Adrenal gland (tissue), 12 donors: Measurements from ENCODE around the gene UNK. TPM values are rescaled to one million over a fixed set of nuclear protein-coding genes. Genes with fewer than 3 reads are reported as not detected.

Experiments used
- DNase-seq, 7 donors: peaks; one replicate each; pipeline ENCODE4 v3.0.0-alpha.2; 2019 to 2020
- H3K27ac ChIP-seq, 5 donors: fragments of 200-600 bp; sonication (generic) in 4 of 5; 1 replicate in 3 of 5; 2 replicates in 2 of 5; pipeline versions ENCODE4 v1.5.1 to v1.8.0; 2016 to 2020; ENCODE audit warnings: mild to moderate bottlenecking in 1 of 5
- H3K27me3 ChIP-seq: fragments of 200-600 bp; 2 replicates; pipeline ENCODE4 v1.8.0; 2021
- H3K36me3 ChIP-seq, 2 donors: fragments of 200-600 bp; replicated peaks in 1 of 2; 1 replicate in 1 of 2; 2 replicates in 1 of 2; pipeline versions ENCODE4 v1.5.1 to v1.8.0; 2018 to 2022
- H3K4me1 ChIP-seq, 2 donors: fragments of 200-600 bp; replicated peaks in 1 of 2; 1 replicate in 1 of 2; 2 replicates in 1 of 2; pipeline versions ENCODE4 v1.5.1 to v1.8.0; 2018 to 2021
- H3K4me3 ChIP-seq, 4 donors: fragments of 200-600 bp; sonication (generic) in 3 of 4; one replicate each; pipeline ENCODE4 v1.5.1; 2016 to 2018
- H3K9me3 ChIP-seq, 3 donors: fragments of 200-600 bp; sonication (generic) in 1 of 3; replicated peaks in 1 of 3; 1 replicate in 2 of 3; 2 replicates in 1 of 3; pipeline versions ENCODE4 v1.5.1 to v1.8.0; 2016 to 2021
- CTCF ChIP-seq, 6 experiments: fragments of 450-650 bp in 4 of 6; fragments of 200-600 bp in 2 of 6; sonication (generic) in 1 of 6; IDR thresholded peaks; 1 replicate in 5 of 6; 2 replicates in 1 of 6; pipeline versions ENCODE4 v1.5.1 to v1.8.0; 2016 to 2021; ENCODE audit warnings: antibody characterized with exemption in 6 of 6, mild to moderate bottlenecking in 2 of 6, moderate library complexity in 1 of 6
- POLR2A ChIP-seq, 2 donors: fragments of 450-650 bp; IDR thresholded peaks; one replicate each; pipeline ENCODE4 v1.6.1; 2017; ENCODE audit warnings: antibody characterized with exemption in 2 of 2, mild to moderate bottlenecking in 2 of 2, moderate library complexity in 1 of 2
- WGBS, 4 donors: extraction: QIAGEN DNeasy Blood & Tissue Kit in 2 of 4; methylation state at CpG; one replicate each; pipeline versions ENCODE4 v1.1.5 to v1.1.7; 2013 to 2017; 5-methylcytosine and 5-hydroxymethylcytosine counted together
- intact Hi-C, 2 donors: fragments of 100-400 bp; cut with DNase I; formaldehyde crosslinking; loops; one replicate each; pipeline versions ENCODE4 v1.14.1 to v1.15.0; 2022 to 2023
- polyA plus RNA-seq, 3 donors: library from polyadenylated mRNA; stranded (reverse); fragments of 200-250 nt in 2 of 3; fragments of 350-450 nt in 1 of 3; fragmentation: Illumina TruSeq in 1 of 3; extraction: RNeasy Lipid Tissue Mini Kit (QIAGEN cat#74804) in 1 of 3; gene quantifications; one replicate each; pipeline ENCODE4 v1.2.3, GENCODE V29; 2013 to 2014
- total RNA-seq, 9 donors: library from RNA; depleted of rRNA in 4 of 9; stranded (reverse); fragments of >200 nt in 4 of 9; fragments of 120-200 nt in 1 of 9; fragmentation: NEBNext Ultra II Directional in 1 of 9; extraction: Animal tissue kit (Norgen Biotek cat#: 25700) in 1 of 9; gene quantifications; one replicate each; pipeline versions ENCODE4 v1.1.0 to v1.2.4, GENCODE V29; 2013 to 2023
- donor health status: healthy with polysubstance abuse.
- donor health status: Bipolar disorder and iron deficiency.
- donor health status: DM: yes; HTN: yes; CAD: no.
- donor health status: DM: no; HTN: no; CAD: no.
- donor health status: DM: no; HTN: no; CAD: no.
- donor health status: DM: yes; HTN: yes; CAD: no.

Gene UNK
- total and polyA plus RNA-seq, 12 donors = 13.6 to 45.9 (median 24.6) TPM

- H3K27me3 ChIP-seq = no peaks in the 10 kb centered on the region
- WGBS, 4 donors = 50 to 82% (median 67%) methylated on average over 7 to 35 of the region's 35 CpGs
- H3K27ac ChIP-seq = peak within 1 kb of the TSS; percentile 71 to 97 (median 89)
- peak within 1 kb of the TSS in 1 of 4 donors; percentile 30 for H3K4me3 ChIP-seq
- intact Hi-C loops = no loop called here
- peaks cover 0 to 32% of the 10 kb centered on the region in 2 donors for H3K36me3 ChIP-seq
- no peak for TF ChIP-seq CTCF (IDR thresholded peaks at IDR 0.05)
- TF ChIP-seq POLR2A (IDR thresholded peaks at IDR 0.05) = no peak
- H3K9me3 ChIP-seq = no peaks in the 10 kb centered on the region
- peaks cover 23 to 44% of the 10 kb centered on the region in 2 donors for H3K4me1 ChIP-seq
- DNase-seq = peak in 6 of 7 donors; percentile 55 to 79 (median 66)
Measured at GRCh38 chr17:75843577-75844529, 59.2 kb downstream of the UNK start, which contains the start of gene UNC13D. UNC13D (minus strand) TSS chr17:75844404; CDS start chr17:75844337, 67 bp downstream.

GRCh38 chr17:75844530-75845057, 60.0 kb downstream of the UNK start:
- peaks cover 30 to 51% of the 10 kb centered on the region in 2 donors for H3K4me1 ChIP-seq
- peak overlapping the region; percentile 71 to 97 (median 89) for H3K27ac ChIP-seq
- 22 to 46% (median 27%) methylated on average over 3 to 14 of the region's 14 CpGs for WGBS, 4 donors
- peaks cover 0 to 39% of the 10 kb centered on the region in 2 donors for H3K36me3 ChIP-seq
- intact Hi-C loops = no loop called here
- TF ChIP-seq CTCF (IDR thresholded peaks at IDR 0.05) (no peak), POLR2A (IDR thresholded peaks at IDR 0.05) (no peak)
- H3K9me3 ChIP-seq = no peaks in the 10 kb centered on the region
- H3K27me3 ChIP-seq = no peaks in the 10 kb centered on the region
- peak; percentile 66 to 82 (median 80) for DNase-seq
- H3K4me3 ChIP-seq = peak overlapping the region in 1 of 4 donors; percentile 30

GRCh38 chr17:75845058-75845711, 60.6 kb downstream of the UNK start:
- no peak overlapping the region for H3K4me3 ChIP-seq
- H3K27me3 ChIP-seq = no peaks in the 10 kb centered on the region
- peaks cover 0 to 43% of the 10 kb centered on the region in 2 donors for H3K36me3 ChIP-seq
- peak overlapping the region; percentile 71 to 97 (median 89) for H3K27ac ChIP-seq
- H3K4me1 ChIP-seq = peaks cover 30 to 57% of the 10 kb centered on the region in 2 donors
- intact Hi-C loops = no loop called here
- H3K9me3 ChIP-seq = no peaks in the 10 kb centered on the region
- WGBS, 4 donors = 14 to 23% (median 20%) methylated on average over 10 to 21 of the region's 21 CpGs; no CpG with 5 or more reads in 1 of the 4 donors
- DNase-seq = peak; percentile 93 to 99 (median 98)
- peak; percentile 6 to 59 for TF ChIP-seq POLR2A (IDR thresholded peaks at IDR 0.05)
- peak; percentile 74 to 99 (median 98) for TF ChIP-seq CTCF (IDR thresholded peaks at IDR 0.05)
